Activated CD8-positive, alpha-beta T cell treated with anti-CD3 and anti-CD28 coated beads, Interleukin-2, amount 10 ng/mL, durations not matched to agents 7 days and 5 days (primary cell): Measurements from ENCODE around the gene ASPRV1. TPM values are rescaled to one million over a fixed set of nuclear protein-coding genes. Genes with fewer than 3 reads are reported as not detected.

Source experiments
- ATAC-seq: fragments of 150-1000 bp; cut with Tn5 transposase; one replicate; pipeline ENCODE4 v1.10.0; 2021; ENCODE audit warnings: moderate library complexity
- CTCF ChIA-PET: fragments of 350-600 bp; sonication (Branson Sonifier 250); formaldehyde crosslinking; loops from one replicate; lab custom pipeline; 2021; ENCODE audit warnings: antibody characterized with exemption; lab: Charles Lee
- POLR2A ChIA-PET: fragments of 350-600 bp; sonication (Branson Sonifier 250); formaldehyde crosslinking; loops from one replicate; lab custom pipeline; 2021; ENCODE audit warnings: antibody characterized with exemption; lab: Charles Lee
- DNase-seq: peaks from one replicate; pipeline ENCODE4 v3.0.0-alpha.2; 2020
- H3K27ac Mint-ChIP-seq: one replicate; pipeline ENCODE4 v1.8.0; 2021; ENCODE audit warnings: mild to moderate bottlenecking, mixed read lengths
- H3K27me3 Mint-ChIP-seq: one replicate; pipeline ENCODE4 v1.8.0; 2021; ENCODE audit warnings: low read depth, mixed read lengths
- H3K36me3 Mint-ChIP-seq: one replicate; pipeline ENCODE4 v1.8.0; 2021; ENCODE audit warnings: low read depth, mixed read lengths
- H3K4me1 Mint-ChIP-seq: one replicate; pipeline ENCODE4 v1.8.0; 2021; ENCODE audit warnings: low read depth, mixed read lengths
- H3K4me3 Mint-ChIP-seq: one replicate; pipeline ENCODE4 v1.8.0; 2021; ENCODE audit warnings: mild to moderate bottlenecking, mixed read lengths
- H3K9me3 Mint-ChIP-seq: one replicate; pipeline ENCODE4 v1.8.0; 2022; ENCODE audit warnings: mixed read lengths; ENCODE audit not compliant: insufficient read depth
- total RNA-seq, 2 experiments: library from RNA; stranded (reverse); gene quantifications; one replicate each; pipeline ENCODE4 v1.2.3, GENCODE V29; 2021

Gene ASPRV1
- total RNA-seq, 2 experiments from 2014 or later = 0.74 to 0.78 TPM

- H3K4me3 Mint-ChIP-seq = peak overlapping the region; percentile 9
Measured at GRCh38 chr2:69946351-69947324, 14.8 kb downstream of the ASPRV1 start.

GRCh38 chr2:69945941-69946340, 15.5 kb downstream of the ASPRV1 start:
- ChIA-PET POLR2A (interaction anchor here (0.6 to 3.9 kb wide), 7 partner anchors 14 to 348 kb away, joined by 3 to 28 read pairs (median 4); partner anchors contain the start of genes C2orf42, MXD1 and SNRPG), CTCF (interaction anchor here (0.8 to 1.7 kb wide), 5 partner anchors 10 to 245 kb away, joined by 3 to 5 read pairs (median 3); partner anchors contain the start of gene C2orf42)
- no peak for ATAC-seq
- H3K4me3 Mint-ChIP-seq = no peak overlapping the region
- peaks cover 30% of the 10 kb centered on the region for H3K4me1 Mint-ChIP-seq
- H3K27ac Mint-ChIP-seq = peak overlapping the region; percentile 87
- H3K36me3 Mint-ChIP-seq = peaks cover 18% of the 10 kb centered on the region
- H3K27me3 Mint-ChIP-seq = peaks cover 2% of the 10 kb centered on the region
- no peak for DNase-seq
- H3K9me3 Mint-ChIP-seq = no peaks in the 10 kb centered on the region

More at GRCh38 chr2:69946351-69947324, 14.8 kb downstream of the ASPRV1 start:
- ATAC-seq = peak; percentile 89
- CTCF ChIA-PET = interaction anchor here (0.8 to 1.7 kb wide), 6 partner anchors 11 to 244 kb away, joined by 3 to 5 read pairs (median 3); partner anchors contain the start of genes C2orf42 and MXD1
- H3K27me3 Mint-ChIP-seq = peaks cover 2% of the 10 kb centered on the region
- H3K36me3 Mint-ChIP-seq = peaks cover 18% of the 10 kb centered on the region
- H3K9me3 Mint-ChIP-seq = no peaks in the 10 kb centered on the region
- peak; percentile 82 for DNase-seq
- H3K4me1 Mint-ChIP-seq = peaks cover 30% of the 10 kb centered on the region
- H3K27ac Mint-ChIP-seq = peak overlapping the region; percentile 87
- POLR2A ChIA-PET = interaction anchor here (0.5 to 3.9 kb wide), 9 partner anchors 15 to 347 kb away, joined by 3 to 28 read pairs (median 4); partner anchors contain the start of genes C2orf42, MXD1 and SNRPG

- POLR2A ChIA-PET = interaction anchor here (1.0 to 3.9 kb wide), 3 partner anchors 31 to 190 kb away, joined by 3 to 28 read pairs (median 4); partner anchors contain the start of gene MXD1
- ATAC-seq = no peak
- no peaks in the 10 kb centered on the region for H3K9me3 Mint-ChIP-seq
- peaks cover 2% of the 10 kb centered on the region for H3K27me3 Mint-ChIP-seq
- DNase-seq = no peak
- H3K4me1 Mint-ChIP-seq = peaks cover 30% of the 10 kb centered on the region
- no peak overlapping the region for H3K4me3 Mint-ChIP-seq
- CTCF ChIA-PET = interaction anchor here (1.1 to 1.9 kb wide), 3 partner anchors 31 to 125 kb away, joined by 4 to 5 read pairs (median 5); partner anchors contain the start of gene MXD1
- peak overlapping the region; percentile 87 for H3K27ac Mint-ChIP-seq
- peaks cover 22% of the 10 kb centered on the region for H3K36me3 Mint-ChIP-seq
Measured at GRCh38 chr2:69945441-69945840, 16.0 kb downstream of the ASPRV1 start.

- ChIA-PET POLR2A (interaction anchor here (0.6 to 3.9 kb wide), 2 partner anchors 30 to 197 kb away, joined by 3 to 28 read pairs; partner anchors contain the start of gene MXD1), CTCF (interaction anchor here (1.3 to 1.9 kb wide), 2 partner anchors 12 to 30 kb away, joined by 3 to 5 read pairs; partner anchors contain the start of gene MXD1)
- Mint-ChIP-seq H3K27ac (peak overlapping the region; percentile 17), H3K4me3 (no peak overlapping the region), H3K9me3 (no peaks in the 10 kb centered on the region), H3K36me3 (peaks cover 24% of the 10 kb centered on the region), H3K27me3 (no peaks in the 10 kb centered on the region), H3K4me1 (peaks cover 30% of the 10 kb centered on the region)
- DNase-seq (no peak), ATAC-seq (no peak)
Measured at GRCh38 chr2:69944756-69945155, 16.7 kb downstream of the ASPRV1 start.

- no peaks in the 10 kb centered on the region for H3K9me3 Mint-ChIP-seq
- ChIA-PET POLR2A (interaction anchor here (0.6 to 3.9 kb wide), 3 partner anchors 29 to 198 kb away, joined by 3 to 28 read pairs (median 3); partner anchors contain the start of gene MXD1), CTCF (interaction anchor here (1.3 to 1.9 kb wide), 2 partner anchors 12 to 29 kb away, joined by 3 to 5 read pairs; partner anchors contain the start of gene MXD1)
- H3K36me3 Mint-ChIP-seq = peaks cover 30% of the 10 kb centered on the region
- no peak overlapping the region for H3K27ac Mint-ChIP-seq
- H3K27me3 Mint-ChIP-seq = no peaks in the 10 kb centered on the region
- H3K4me3 Mint-ChIP-seq = no peak overlapping the region
- ATAC-seq (no peak), DNase-seq (no peak)
- H3K4me1 Mint-ChIP-seq = peaks cover 30% of the 10 kb centered on the region
Measured at GRCh38 chr2:69943843-69944525, 17.4 kb downstream of the ASPRV1 start.

- peaks cover 37% of the 10 kb centered on the region for H3K36me3 Mint-ChIP-seq
- no peak overlapping the region for H3K4me3 Mint-ChIP-seq
- CTCF ChIA-PET = interaction anchor here (0.6 to 1.9 kb wide), 3 partner anchors 10 to 29 kb away, joined by 3 to 5 read pairs (median 3); partner anchors contain the start of gene MXD1
- DNase-seq (no peak), ATAC-seq (no peak)
- H3K4me1 Mint-ChIP-seq = peaks cover 30% of the 10 kb centered on the region
- no peaks in the 10 kb centered on the region for H3K27me3 Mint-ChIP-seq
- H3K9me3 Mint-ChIP-seq = no peaks in the 10 kb centered on the region
- no peak overlapping the region for H3K27ac Mint-ChIP-seq
- POLR2A ChIA-PET = interaction anchor here (3.9 kb wide), 1 partner anchor 29 kb away, joined by 28 read pairs; the partner anchor contains the start of gene MXD1
Measured at GRCh38 chr2:69943000-69943842, 18.2 kb downstream of the ASPRV1 start.

GRCh38 chr2:69940691-69941090, 20.7 kb downstream of the ASPRV1 start:
- Mint-ChIP-seq H3K4me3 (no peak overlapping the region), H3K27ac (no peak overlapping the region), H3K36me3 (peaks cover 58% of the 10 kb centered on the region), H3K4me1 (peaks cover 8% of the 10 kb centered on the region), H3K9me3 (no peaks in the 10 kb centered on the region), H3K27me3 (no peaks in the 10 kb centered on the region)
- ATAC-seq = no peak
- ChIA-PET POLR2A (no interaction called here), CTCF (no interaction called here)
- DNase-seq = no peak

- Mint-ChIP-seq H3K4me3 (no peak overlapping the region), H3K27ac (no peak overlapping the region), H3K27me3 (no peaks in the 10 kb centered on the region), H3K9me3 (no peaks in the 10 kb centered on the region), H3K4me1 (peaks cover 4% of the 10 kb centered on the region), H3K36me3 (peaks cover 65% of the 10 kb centered on the region)
- ATAC-seq (no peak), DNase-seq (no peak)
- CTCF ChIA-PET = no interaction called here
- POLR2A ChIA-PET = interaction anchor here (1.0 kb wide), 1 partner anchor 120 kb away, joined by 3 read pairs; no protein-coding TSS in a partner anchor
Measured at GRCh38 chr2:69939722-69940121, 21.7 kb downstream of the ASPRV1 start.

- no peaks in the 10 kb centered on the region for H3K27me3 Mint-ChIP-seq
- DNase-seq (no peak), ATAC-seq (no peak)
- H3K4me3 Mint-ChIP-seq = no peak overlapping the region
- no peak overlapping the region for H3K27ac Mint-ChIP-seq
- H3K36me3 Mint-ChIP-seq = peaks cover 58% of the 10 kb centered on the region
- CTCF ChIA-PET = interaction anchor here (1.7 kb wide), 1 partner anchor 23 kb away, joined by 3 read pairs; the partner anchor contains the start of gene MXD1
- peaks cover 11% of the 10 kb centered on the region for H3K4me1 Mint-ChIP-seq
- H3K9me3 Mint-ChIP-seq = no peaks in the 10 kb centered on the region
- POLR2A ChIA-PET = interaction anchor here (0.6 kb wide), 1 partner anchor 23 kb away, joined by 3 read pairs; the partner anchor contains the start of gene MXD1
Measured at GRCh38 chr2:69937968-69938367, 23.5 kb downstream of the ASPRV1 start.

- no peaks in the 10 kb centered on the region for H3K27me3 Mint-ChIP-seq
- no peak for DNase-seq
- ChIA-PET CTCF (interaction anchor here (1.7 kb wide), 1 partner anchor 22 kb away, joined by 3 read pairs; the partner anchor contains the start of gene MXD1), POLR2A (interaction anchor here (0.6 kb wide), 1 partner anchor 150 kb away, joined by 4 read pairs; no protein-coding TSS in a partner anchor)
- no peak overlapping the region for H3K27ac Mint-ChIP-seq
- no peaks in the 10 kb centered on the region for H3K9me3 Mint-ChIP-seq
- H3K4me3 Mint-ChIP-seq = no peak overlapping the region
- H3K36me3 Mint-ChIP-seq = peaks cover 55% of the 10 kb centered on the region
- no peak for ATAC-seq
- H3K4me1 Mint-ChIP-seq = peaks cover 17% of the 10 kb centered on the region
Measured at GRCh38 chr2:69936906-69937305, 24.5 kb downstream of the ASPRV1 start.
